Caki2 (cell line): Measurements from ENCODE around the gene SON. TPM values are rescaled to one million over a fixed set of nuclear protein-coding genes. Genes with fewer than 3 reads are reported as not detected.

Experiments used
- DNase-seq: peaks from one replicate; pipeline ENCODE4 v3.0.0-alpha.2; 2015; ENCODE audit warnings: low read depth
- in situ Hi-C: cut with HindIII; loops from 2 replicates; pipeline ENCODE4 v1.10.0; 2016; ENCODE audit warnings: low sequenced_read_pairs, low pct_unique_long_range_greater_than_20kb, mixed read lengths
- total RNA-seq: library from RNA; depleted of rRNA; stranded (reverse); fragments of >200 nt; shearing (Covaris generic); gene quantifications from 2 replicates; pipeline ENCODE4 v1.2.3, GENCODE V29; 2014; ENCODE audit warnings: low replicate concordance

The SON gene
- total RNA-seq, 1 experiment from 2014 or later: 66.6 TPM

GRCh38 chr21:33541105-33541711 is 1.6 kb upstream of the SON start:
- in situ Hi-C loops: no loop called here
- peak; percentile 52 for DNase-seq

GRCh38 chr21:33541756-33542639 is 840 bp upstream of the SON start, which contains the start of gene GART:
GART (minus strand) TSS chr21:33542117; CDS start chr21:33539315, 2,802 bp downstream.
- in situ Hi-C loops: no loop called here
- DNase-seq: peak; percentile 83

DNA sequence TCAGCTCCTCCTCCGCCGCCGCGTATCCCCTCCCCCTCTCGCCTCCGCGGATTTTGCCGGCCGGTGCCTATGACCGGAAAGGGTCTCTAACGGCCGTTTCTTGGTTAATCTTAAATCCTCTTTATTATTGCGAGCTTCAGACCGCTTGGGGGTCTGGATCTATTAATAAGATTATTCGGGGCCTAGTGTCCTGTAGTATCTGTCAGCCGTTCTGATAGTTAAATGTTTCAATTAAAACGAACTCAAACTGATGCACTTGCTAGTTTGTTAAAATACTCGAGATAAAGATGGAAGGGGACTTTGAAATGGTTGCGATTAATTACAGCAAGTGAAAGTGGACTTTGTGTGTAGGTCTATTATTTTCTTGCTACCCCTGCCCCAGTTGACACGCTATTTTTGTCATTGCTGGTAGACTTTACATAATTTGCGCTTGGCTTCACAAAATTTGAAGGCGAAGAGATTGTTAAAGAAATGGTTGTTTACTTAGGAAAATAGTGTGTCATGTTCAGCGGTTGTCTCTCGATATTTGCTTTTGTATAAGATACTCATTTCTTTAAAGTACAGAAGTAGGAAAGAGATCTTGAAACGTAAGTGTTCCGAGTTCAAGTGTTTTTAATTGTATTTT is 779 bp downstream of the SON start:
- no peak for DNase-seq
- in situ Hi-C loops: no loop called here

DNA sequence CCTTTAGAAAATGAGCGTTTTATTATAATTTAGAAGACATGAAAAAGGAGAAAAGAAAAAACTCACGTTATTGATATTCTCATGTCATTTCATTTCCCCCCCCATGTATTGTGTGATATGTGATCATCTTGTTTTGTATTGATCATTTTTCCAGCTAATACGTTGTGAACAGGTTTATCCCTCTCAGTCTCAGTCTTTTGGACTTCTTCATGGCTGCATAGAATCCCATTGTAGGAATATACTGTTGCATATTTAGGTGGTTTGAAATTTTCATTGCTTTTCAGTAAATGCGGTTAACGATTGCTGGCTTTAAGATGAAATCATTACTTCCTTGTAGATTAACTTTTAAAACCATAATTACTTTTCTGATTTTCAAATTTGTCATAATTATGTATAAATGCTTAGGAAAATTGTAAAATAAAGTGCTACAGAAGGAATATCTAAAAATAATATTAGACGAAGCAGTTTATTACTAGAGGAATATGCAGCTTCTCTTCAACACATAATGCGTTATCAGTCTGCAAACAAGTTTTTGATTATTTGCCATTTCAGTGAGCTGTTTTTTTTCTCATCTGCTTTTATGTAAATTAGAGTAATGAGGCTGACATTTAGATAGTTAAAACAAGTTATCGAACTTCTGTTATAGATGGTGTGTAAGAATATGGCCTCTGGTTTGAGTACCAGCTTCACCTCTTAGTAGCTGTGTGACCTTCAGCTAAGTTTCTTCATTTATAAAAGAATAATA is 1.8 kb downstream of the SON start:
- in situ Hi-C loops: no loop called here
- DNase-seq: no peak

DNA sequence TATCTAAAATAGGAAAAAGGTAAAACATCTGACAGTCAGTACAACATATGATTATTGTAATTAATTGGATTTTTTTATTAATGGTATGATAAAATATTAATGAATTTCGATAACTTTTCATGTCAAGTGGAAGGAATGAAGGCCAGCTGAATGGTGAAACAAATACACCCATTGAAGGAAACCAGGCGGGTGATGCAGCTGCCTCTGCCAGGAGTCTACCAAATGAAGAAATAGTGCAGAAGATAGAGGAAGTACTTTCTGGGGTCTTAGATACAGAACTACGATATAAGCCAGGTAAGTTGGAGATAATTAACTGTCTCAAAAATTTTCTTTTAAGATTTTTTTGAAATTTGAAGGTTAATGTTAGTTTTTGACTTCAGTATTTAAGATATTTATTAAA is 3.2 kb downstream of the SON start:
- DNase-seq: no peak
- in situ Hi-C loops: no loop called here

DNA sequence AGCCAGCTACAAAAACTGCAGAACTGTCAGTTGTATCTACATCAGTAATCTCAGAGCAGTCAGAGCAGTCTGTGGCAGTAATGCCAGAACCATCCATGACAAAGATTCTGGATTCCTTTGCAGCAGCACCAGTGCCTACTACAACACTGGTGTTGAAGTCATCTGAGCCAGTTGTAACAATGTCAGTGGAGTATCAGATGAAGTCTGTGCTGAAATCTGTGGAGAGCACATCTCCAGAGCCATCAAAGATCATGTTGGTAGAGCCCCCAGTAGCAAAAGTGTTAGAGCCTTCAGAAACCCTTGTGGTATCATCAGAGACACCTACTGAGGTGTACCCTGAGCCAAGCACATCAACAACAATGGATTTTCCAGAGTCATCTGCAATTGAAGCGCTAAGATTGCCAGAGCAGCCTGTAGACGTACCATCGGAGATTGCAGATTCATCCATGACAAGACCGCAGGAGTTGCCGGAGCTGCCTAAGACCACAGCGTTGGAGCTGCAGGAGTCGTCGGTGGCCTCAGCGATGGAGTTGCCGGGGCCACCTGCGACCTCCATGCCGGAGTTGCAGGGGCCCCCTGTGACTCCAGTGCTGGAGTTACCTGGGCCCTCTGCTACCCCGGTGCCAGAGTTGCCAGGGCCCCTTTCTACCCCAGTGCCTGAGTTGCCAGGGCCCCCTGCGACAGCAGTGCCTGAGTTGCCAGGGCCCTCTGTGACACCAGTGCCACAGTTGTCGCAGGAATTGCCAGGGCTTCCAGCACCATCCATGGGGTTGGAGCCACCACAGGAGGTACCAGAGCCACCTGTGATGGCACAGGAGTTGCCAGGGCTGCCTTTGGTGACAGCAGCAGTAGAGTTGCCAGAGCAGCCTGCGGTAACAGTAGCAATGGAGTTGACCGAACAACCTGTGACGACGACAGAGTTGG is 7.3 kb downstream of the SON start:
- in situ Hi-C loops: no loop called here
- no peak for DNase-seq

DNA sequence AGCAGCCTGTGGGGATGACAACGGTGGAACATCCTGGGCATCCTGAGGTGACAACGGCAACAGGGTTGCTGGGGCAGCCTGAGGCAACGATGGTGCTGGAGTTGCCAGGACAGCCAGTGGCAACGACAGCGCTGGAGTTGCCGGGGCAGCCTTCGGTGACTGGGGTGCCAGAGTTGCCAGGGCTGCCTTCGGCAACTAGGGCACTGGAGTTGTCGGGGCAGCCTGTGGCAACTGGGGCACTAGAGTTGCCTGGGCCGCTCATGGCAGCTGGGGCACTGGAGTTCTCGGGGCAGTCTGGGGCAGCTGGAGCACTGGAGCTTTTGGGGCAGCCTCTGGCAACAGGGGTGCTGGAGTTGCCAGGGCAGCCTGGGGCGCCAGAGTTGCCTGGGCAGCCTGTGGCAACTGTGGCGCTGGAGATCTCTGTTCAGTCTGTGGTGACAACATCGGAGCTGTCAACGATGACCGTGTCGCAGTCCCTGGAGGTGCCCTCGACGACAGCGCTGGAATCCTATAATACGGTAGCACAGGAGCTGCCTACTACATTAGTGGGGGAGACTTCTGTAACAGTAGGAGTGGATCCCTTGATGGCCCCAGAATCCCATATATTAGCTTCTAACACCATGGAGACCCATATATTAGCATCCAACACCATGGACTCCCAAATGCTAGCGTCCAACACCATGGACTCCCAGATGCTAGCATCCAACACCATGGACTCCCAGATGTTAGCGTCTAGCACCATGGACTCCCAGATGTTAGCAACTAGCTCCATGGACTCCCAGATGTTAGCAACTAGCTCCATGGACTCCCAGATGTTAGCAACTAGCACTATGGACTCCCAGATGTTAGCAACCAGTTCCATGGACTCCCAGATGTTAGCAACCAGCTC is 8.2 kb downstream of the SON start:
- in situ Hi-C loops: no loop called here
- DNase-seq: no peak

DNA sequence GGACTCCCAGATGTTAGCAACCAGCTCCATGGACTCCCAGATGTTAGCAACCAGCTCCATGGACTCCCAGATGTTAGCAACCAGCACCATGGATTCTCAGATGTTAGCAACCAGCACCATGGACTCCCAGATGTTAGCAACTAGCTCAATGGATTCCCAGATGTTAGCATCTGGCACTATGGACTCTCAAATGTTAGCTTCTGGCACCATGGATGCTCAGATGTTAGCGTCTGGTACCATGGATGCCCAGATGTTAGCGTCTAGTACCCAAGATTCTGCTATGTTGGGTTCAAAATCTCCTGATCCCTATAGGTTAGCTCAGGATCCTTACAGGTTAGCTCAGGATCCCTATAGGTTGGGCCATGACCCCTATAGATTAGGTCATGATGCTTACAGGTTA is 8.8 kb downstream of the SON start:
- DNase-seq: no peak
- in situ Hi-C loops: no loop called here

- no peak for DNase-seq
- in situ Hi-C loops: no loop called here
Observed at GRCh38 chr21:33552093-33552998, 9.5 kb downstream of the SON start.

- no peak for DNase-seq
- in situ Hi-C loops: no loop called here
Observed at GRCh38 chr21:33552999-33553598, 10.3 kb downstream of the SON start.

DNA sequence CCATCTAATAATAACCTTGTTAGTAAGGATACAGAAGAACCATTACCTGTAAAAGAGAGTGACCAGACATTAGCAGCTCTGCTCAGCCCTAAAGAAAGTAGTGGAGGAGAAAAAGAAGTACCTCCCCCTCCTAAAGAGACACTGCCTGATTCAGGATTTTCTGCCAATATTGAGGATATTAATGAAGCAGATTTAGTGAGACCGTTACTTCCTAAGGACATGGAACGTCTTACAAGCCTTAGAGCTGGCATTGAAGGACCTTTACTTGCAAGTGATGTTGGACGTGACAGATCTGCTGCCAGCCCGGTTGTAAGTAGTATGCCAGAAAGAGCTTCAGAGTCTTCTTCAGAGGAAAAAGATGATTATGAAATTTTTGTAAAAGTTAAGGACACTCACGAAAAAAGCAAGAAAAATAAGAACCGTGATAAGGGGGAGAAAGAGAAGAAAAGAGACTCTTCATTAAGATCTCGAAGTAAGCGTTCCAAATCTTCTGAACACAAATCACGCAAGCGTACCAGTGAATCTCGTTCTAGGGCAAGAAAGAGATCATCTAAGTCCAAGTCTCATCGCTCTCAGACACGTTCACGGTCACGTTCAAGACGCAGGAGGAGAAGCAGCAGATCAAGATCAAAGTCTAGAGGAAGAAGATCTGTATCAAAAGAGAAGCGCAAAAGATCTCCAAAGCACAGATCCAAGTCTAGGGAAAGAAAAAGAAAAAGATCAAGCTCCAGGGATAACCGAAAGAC is 11.6 kb downstream of the SON start:
- in situ Hi-C loops: no loop called here
- DNase-seq: no peak

DNA sequence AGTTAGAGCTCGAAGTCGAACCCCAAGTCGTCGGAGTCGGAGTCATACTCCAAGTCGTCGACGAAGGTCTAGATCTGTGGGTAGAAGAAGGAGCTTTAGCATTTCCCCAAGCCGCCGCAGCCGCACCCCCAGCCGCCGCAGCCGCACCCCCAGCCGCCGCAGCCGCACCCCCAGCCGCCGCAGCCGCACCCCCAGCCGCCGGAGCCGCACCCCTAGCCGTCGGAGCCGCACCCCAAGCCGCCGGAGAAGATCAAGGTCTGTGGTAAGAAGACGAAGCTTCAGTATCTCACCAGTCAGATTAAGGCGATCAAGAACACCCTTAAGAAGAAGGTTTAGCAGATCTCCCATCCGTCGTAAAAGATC is 12.1 kb downstream of the SON start:
- DNase-seq: no peak
- in situ Hi-C loops: no loop called here

DNA sequence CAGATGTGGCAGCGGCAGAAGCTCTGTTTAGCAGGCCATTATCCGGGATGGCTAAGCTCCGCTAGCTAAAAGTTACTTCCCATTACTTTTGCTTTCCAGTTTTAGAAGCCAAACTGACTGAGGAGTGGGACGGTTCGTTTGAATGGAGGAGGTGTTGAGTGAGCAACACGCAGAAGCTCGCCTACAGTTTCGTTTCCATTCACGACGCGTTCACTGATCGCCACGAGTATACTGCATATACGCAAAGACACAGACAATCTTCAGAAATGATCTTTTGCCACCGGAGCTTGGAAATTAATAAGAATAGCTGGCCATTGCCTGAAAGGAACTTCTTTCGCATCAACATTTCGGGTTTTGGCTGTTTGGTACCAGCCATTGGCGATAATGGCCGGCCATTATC is 14.6 kb downstream of the SON start:
- DNase-seq: no peak
- in situ Hi-C loops: no loop called here

- in situ Hi-C loops: no loop called here
- DNase-seq: no peak
Observed at GRCh38 chr21:33558777-33559421, 16.1 kb downstream of the SON start.

DNA sequence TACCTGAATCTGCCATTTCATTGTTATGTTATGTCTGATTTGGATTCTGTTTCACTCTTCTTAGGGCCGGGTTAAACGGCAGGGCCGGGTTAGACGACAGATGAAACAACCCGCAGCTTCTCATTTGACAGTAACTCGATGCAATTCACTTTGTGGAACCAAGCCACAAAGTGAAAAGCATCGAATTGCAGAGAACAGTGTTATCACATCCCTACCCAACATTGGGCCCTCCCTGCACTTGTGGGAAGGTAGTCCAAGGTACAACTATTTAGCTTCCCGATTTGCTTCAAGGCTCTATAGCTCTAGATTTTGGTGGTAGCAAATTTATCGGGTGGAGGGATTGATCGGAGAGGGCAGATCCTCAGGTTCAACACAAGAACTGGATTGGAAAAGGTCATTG is 17.0 kb downstream of the SON start:
- in situ Hi-C loops: no loop called here
- DNase-seq: no peak
